H1 (cell line): ENCODE measurements around the gene ECT2L. TPM values are rescaled to one million over a fixed set of nuclear protein-coding genes. Genes with fewer than 3 reads are reported as not detected.

ENCODE experiments used
- CTCF ChIA-PET: fragments of 300-600 bp; sonication (Branson Sonifier 250); formaldehyde crosslinking; loops from one replicate; lab custom pipeline; 2021; ENCODE audit not compliant: partially characterized antibody; lab: Charles Lee
- POLR2A ChIA-PET: fragments of 300-600 bp; sonication (Branson Sonifier 250); formaldehyde crosslinking; loops from one replicate; lab custom pipeline; 2021; ENCODE audit warnings: inconsistent platforms; ENCODE audit not compliant: partially characterized antibody; lab: Charles Lee
- DNase-seq, 2 experiments: peaks; one replicate each; pipeline versions ENCODE4 v3.0.0 to v3.0.0-alpha.2; 2010 to 2022; ENCODE audit warnings: low spot score in 2 of 2, low read depth in 1 of 2, mixed read lengths in 1 of 2
- FAIRE-seq: peaks from 2 replicates; lab custom pipeline; 2011; peaks lifted over from hg19 to GRCh38; lab: Jason Lieb, UNC
- H2AFZ ChIP-seq: 2 replicates; pipeline ENCODE4 v1.8.1; 2012; ENCODE audit warnings: low read length, inconsistent platforms
- H2AK5ac ChIP-seq: 2 replicates; pipeline ENCODE4 v1.6.1; 2013; ENCODE audit warnings: low read depth, low read length
- H2BK120ac ChIP-seq: replicated peaks from 2 replicates; pipeline ENCODE3; 2013; ENCODE audit warnings: low read depth, low read length, inconsistent platforms
- H2BK12ac ChIP-seq: 2 replicates; pipeline ENCODE4 v1.6.1; 2013; ENCODE audit warnings: low read depth, low read length
- H2BK15ac ChIP-seq: 2 replicates; pipeline ENCODE4 v1.6.1; 2013; ENCODE audit warnings: low read length
- H2BK20ac ChIP-seq: 2 replicates; pipeline ENCODE4 v1.6.1; 2013; ENCODE audit warnings: low read length
- H2BK5ac ChIP-seq: 2 replicates; pipeline ENCODE4 v1.6.1; 2013; ENCODE audit warnings: low read depth, low read length
- H3K14ac ChIP-seq: 2 replicates; pipeline ENCODE4 v1.6.1; 2013; ENCODE audit warnings: inconsistent platforms; ENCODE audit not compliant: insufficient read length
- H3K18ac ChIP-seq: 2 replicates; pipeline ENCODE4 v1.6.1; 2013; ENCODE audit warnings: low read length; ENCODE audit errors: extremely low read depth
- H3K23ac ChIP-seq: 2 replicates; pipeline ENCODE4 v1.6.1; 2013; ENCODE audit warnings: inconsistent platforms; ENCODE audit not compliant: insufficient read length
- H3K23me2 ChIP-seq: 2 replicates; pipeline ENCODE4 v1.6.1; 2013; ENCODE audit warnings: low read depth, low read length
- H3K27ac ChIP-seq: 2 replicates; pipeline ENCODE4 v1.6.1; 2011; ENCODE audit warnings: low read depth, low read length, inconsistent platforms
- H3K27me3 ChIP-seq, 4 experiments: replicated peaks in 1 of 4; 1 replicate in 1 of 4; 2 replicates in 3 of 4; pipeline versions ENCODE4 v1.6.1 to v1.8.1; 2011 to 2013; ENCODE audit warnings: low read length in 3 of 4, mild to moderate bottlenecking in 3 of 4, inconsistent platforms in 2 of 4, mixed read lengths in 2 of 4, moderate library complexity in 1 of 4; ENCODE audit not compliant: control insufficient read depth in 3 of 4, insufficient read depth in 3 of 4; ENCODE audit errors: extremely low read depth in 1 of 4
- H3K36me3 ChIP-seq, 4 experiments: 2 replicates each; pipeline versions ENCODE4 v1.6.1 to v1.8.1; 2011 to 2013; ENCODE audit warnings: mild to moderate bottlenecking in 4 of 4, low read length in 3 of 4, moderate library complexity in 2 of 4, control low read depth in 1 of 4, inconsistent platforms in 1 of 4; ENCODE audit not compliant: insufficient read depth in 4 of 4, control insufficient read depth in 2 of 4
- H3K4ac ChIP-seq: replicated peaks from 2 replicates; pipeline ENCODE3; 2013; ENCODE audit warnings: low read length, low read depth, mixed read lengths, inconsistent platforms; ENCODE audit not compliant: insufficient read length
- H3K4me1 ChIP-seq, 4 experiments: replicated peaks in 1 of 4; 1 replicate in 1 of 4; 2 replicates in 3 of 4; pipeline versions ENCODE4 v1.6.1 to v1.8.1; 2011 to 2013; ENCODE audit warnings: low read length in 3 of 4, inconsistent platforms in 2 of 4, mixed read lengths in 1 of 4; ENCODE audit not compliant: insufficient read depth in 4 of 4, control insufficient read depth in 3 of 4
- H3K4me2 ChIP-seq, 2 experiments: 2 replicates each; pipeline versions ENCODE4 v1.6.1 to v1.8.1; 2011 to 2013; ENCODE audit warnings: low read depth in 2 of 2, low read length in 2 of 2, control low read depth in 1 of 2, inconsistent platforms in 1 of 2, mild to moderate bottlenecking in 1 of 2; ENCODE audit not compliant: insufficient read depth in 1 of 2
- H3K4me3 ChIP-seq, 4 experiments: fragments of 200-600, 300-600 bp in 1 of 4; sonication (generic), shearing (Covaris generic), sonication (Bioruptor Twin) in 1 of 4; 2 replicates each; pipeline versions ENCODE4 v1.5.1 to v1.8.1; 2011 to 2016; ENCODE audit warnings: low read length in 4 of 4, low read depth in 3 of 4, control low read depth in 2 of 4, inconsistent platforms in 2 of 4, mild to moderate bottlenecking in 2 of 4, mixed read lengths in 1 of 4, moderate library complexity in 1 of 4; ENCODE audit not compliant: insufficient read depth in 2 of 4; ENCODE audit errors: extremely low read depth in 1 of 4
- H3K56ac ChIP-seq: replicated peaks from 2 replicates; pipeline ENCODE3; 2013; ENCODE audit warnings: low read depth, mild to moderate bottlenecking, mixed read lengths, low read length, inconsistent platforms; ENCODE audit not compliant: insufficient read length
- H3K79me1 ChIP-seq: 2 replicates; pipeline ENCODE4 v1.6.1; 2013; ENCODE audit warnings: low read depth, low read length, control low read depth
- H3K79me2 ChIP-seq, 2 experiments: 2 replicates each; pipeline versions ENCODE4 v1.6.1 to v1.8.1; 2012 to 2013; ENCODE audit warnings: low read length in 2 of 2, mild to moderate bottlenecking in 2 of 2, inconsistent platforms in 1 of 2; ENCODE audit not compliant: insufficient read depth in 2 of 2, control insufficient read depth in 1 of 2
- H3K9ac ChIP-seq, 4 experiments: replicated peaks in 1 of 4; 1 replicate in 1 of 4; 2 replicates in 3 of 4; pipeline versions ENCODE4 v1.6.1 to v1.8.1; 2011 to 2013; ENCODE audit warnings: low read depth in 3 of 4, low read length in 3 of 4, control low read depth in 2 of 4, mild to moderate bottlenecking in 2 of 4, moderate library complexity in 2 of 4, inconsistent platforms in 1 of 4; ENCODE audit errors: extremely low read depth in 1 of 4
- H3K9me3 ChIP-seq, 2 experiments: 2 replicates each; pipeline versions ENCODE4 v1.6.1 to v1.8.1; 2012 to 2013; ENCODE audit warnings: mild to moderate bottlenecking in 2 of 2, moderate library complexity in 2 of 2, control low read depth in 1 of 2, inconsistent platforms in 1 of 2, low read depth in 1 of 2, low read length in 1 of 2, mixed read lengths in 1 of 2; ENCODE audit not compliant: insufficient read depth in 2 of 2
- H4K20me1 ChIP-seq, 2 experiments: replicated peaks in 1 of 2; 2 replicates each; pipeline versions ENCODE3 to v1.8.1; 2011 to 2013; ENCODE audit warnings: inconsistent platforms in 2 of 2, low read length in 2 of 2, mild to moderate bottlenecking in 1 of 2; ENCODE audit not compliant: insufficient read depth in 2 of 2, control insufficient read depth in 1 of 2
- H4K5ac ChIP-seq: 2 replicates; pipeline ENCODE4 v1.6.1; 2013; ENCODE audit warnings: low read length, low read depth, mixed read lengths, inconsistent platforms; ENCODE audit not compliant: insufficient read length
- H4K8ac ChIP-seq: 2 replicates; pipeline ENCODE4 v1.8.0; 2013; ENCODE audit warnings: mild to moderate bottlenecking, moderate library complexity, low read length, inconsistent platforms; ENCODE audit not compliant: insufficient read depth; ENCODE audit errors: extremely low read depth
- H4K91ac ChIP-seq: replicated peaks from 2 replicates; pipeline ENCODE3; 2013; ENCODE audit warnings: low read length, mixed read lengths, inconsistent platforms; ENCODE audit not compliant: insufficient read length
- ASH2L ChIP-seq: fragments of 200-600, 300-600 bp; sonication (generic); IDR thresholded peaks from one replicate; pipeline ENCODE4 v1.7.1; 2017; ENCODE audit warnings: low read length
- KDM4A ChIP-seq: IDR thresholded peaks from one replicate; pipeline ENCODE4 v1.7.1; 2012; ENCODE audit warnings: low read depth, mild to moderate bottlenecking, moderate library complexity, low read length, inconsistent platforms; ENCODE audit not compliant: severe bottlenecking
- RNF2 ChIP-seq: fragments of 200-900, 300-1000 bp; sonication (generic); IDR thresholded peaks from 2 replicates; pipeline ENCODE4 v1.7.1; 2016; ENCODE audit warnings: borderline replicate concordance, low read depth, mild to moderate bottlenecking, antibody characterized with exemption, low read length; ENCODE audit not compliant: poor library complexity, severe bottlenecking; ENCODE audit errors: missing control alignments
- TCF12 ChIP-seq: IDR thresholded peaks from 2 replicates; pipeline ENCODE4 v1.6.1; 2011; ENCODE audit warnings: low read depth, mild to moderate bottlenecking, low read length
- TEAD4 ChIP-seq: IDR thresholded peaks from 2 replicates; pipeline ENCODE4 v1.6.1; 2012; ENCODE audit warnings: low read depth, low read length, inconsistent platforms, mixed read lengths
- YY1 ChIP-seq: IDR thresholded peaks from 2 replicates; pipeline ENCODE4 v1.6.1; 2011; ENCODE audit warnings: low read depth, mild to moderate bottlenecking, low read length
- WGBS, 2 experiments: shearing (Covaris generic) in 1 of 2; methylation state at CpG; one replicate each; pipeline versions ENCODE4 v1.1.6 to v1.1.7; 2013 to 2015; ENCODE audit warnings: low lambda C conversion rate in 2 of 2, mixed read lengths in 2 of 2, inconsistent platforms in 1 of 2, low coverage in 1 of 2, missing lambda C conversion rate in 1 of 2; ENCODE audit not compliant: insufficient replicate concordance in 2 of 2, insufficient coverage in 1 of 2, insufficient read length in 1 of 2; ENCODE audit errors: extremely low coverage in 1 of 2, missing lambda C conversion rate in 1 of 2; 5-methylcytosine and 5-hydroxymethylcytosine counted together
- polyA plus RNA-seq, 7 experiments: library from polyadenylated mRNA; depleted of rRNA in 3 of 7; stranded (reverse) in 5 of 7; unstranded in 2 of 7; fragments of >200 nt in 5 of 7; fragments of 200-250 nt in 2 of 7; gene quantifications; 1 replicate in 5 of 7; 2 replicates in 1 of 7; 4 replicates in 1 of 7; pipeline versions ENCODE4 v1.2.1 to v1.2.3, GENCODE V29; 2011 to 2013; ENCODE audit warnings: missing spikeins in 2 of 7, mixed read lengths in 2 of 7
- total RNA-seq: library from RNA; stranded (reverse); fragmentation: NEBNext Ultra II Directional; extraction: Animal tissue kit (Norgen Biotek cat#: 25700); gene quantifications from 2 replicates; pipeline ENCODE4 v1.2.1, GENCODE V29; 2021
- TF ChIP-seq, protein P1 (sequence below): IDR thresholded peaks from 2 replicates; pipeline ENCODE4 v1.6.1; 2012; ENCODE audit warnings: inconsistent platforms

The ECT2L gene
- total and polyA plus RNA-seq, 2 of the 8 experiments (the other 6 are each of a cell fraction or from before 2014, with no cell fraction given), result not detected

DNA sequence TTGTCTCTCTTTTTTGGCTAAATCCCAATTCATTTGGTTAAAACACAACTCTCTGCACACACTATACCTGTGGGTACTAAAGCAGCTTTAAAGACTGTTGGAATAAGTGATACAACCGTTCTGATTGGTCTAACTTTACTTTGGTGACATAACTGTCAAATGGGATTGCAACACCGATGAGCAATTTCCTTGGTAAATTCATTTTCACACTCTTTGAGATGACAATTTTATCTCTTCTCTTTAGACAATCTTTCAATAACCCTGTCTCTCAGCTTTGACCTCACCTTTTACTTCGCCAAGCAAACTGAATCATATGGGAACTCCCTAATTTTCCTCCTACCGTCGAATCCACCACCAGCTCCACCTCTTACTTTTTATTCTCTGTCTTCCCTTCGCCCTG, 60.8 kb downstream of the ECT2L start:
- Histone ChIP-seq H3K9me3 (no peaks in the 10 kb centered on the region), H4K8ac (no peak overlapping the region), H3K27me3 (no peaks in the 10 kb centered on the region), H3K14ac (no peak overlapping the region), H3K27ac (no peak overlapping the region), H3K79me2 (no peaks in the 10 kb centered on the region), H4K91ac (no peak overlapping the region), H3K18ac (no peak overlapping the region), H3K23me2 (no peaks in the 10 kb centered on the region), H2BK12ac (no peak overlapping the region), H2AFZ (no peak overlapping the region), H2AK5ac (no peak overlapping the region), H3K4ac (no peak overlapping the region), H3K9ac (no peak overlapping the region), H2BK15ac (no peak overlapping the region), H4K20me1 (no peaks in the 10 kb centered on the region), H3K4me1 (no peaks in the 10 kb centered on the region), H4K5ac (no peak overlapping the region), H3K4me3 (no peak overlapping the region), H3K36me3 (no peaks in the 10 kb centered on the region), H2BK20ac (no peak overlapping the region), H2BK5ac (no peak overlapping the region), H2BK120ac (no peak overlapping the region), H3K56ac (no peak overlapping the region), H3K23ac (no peak overlapping the region), H3K79me1 (no peaks in the 10 kb centered on the region), H3K4me2 (no peak overlapping the region)
- POLR2A ChIA-PET, result no interaction called here
- WGBS, 2 experiments, result 87% methylated on average over 6 of the region's 6 CpGs; no CpG with 5 or more reads in 1 of the 2 experiments
- FAIRE-seq (no peak), DNase-seq (no peak)
- TF ChIP-seq KDM4A, result no peak
- TF ChIP-seq, protein P1, sequence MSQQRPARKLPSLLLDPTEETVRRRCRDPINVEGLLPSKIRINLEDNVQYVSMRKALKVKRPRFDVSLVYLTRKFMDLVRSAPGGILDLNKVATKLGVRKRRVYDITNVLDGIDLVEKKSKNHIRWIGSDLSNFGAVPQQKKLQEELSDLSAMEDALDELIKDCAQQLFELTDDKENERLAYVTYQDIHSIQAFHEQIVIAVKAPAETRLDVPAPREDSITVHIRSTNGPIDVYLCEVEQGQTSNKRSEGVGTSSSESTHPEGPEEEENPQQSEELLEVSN, result no peak
- no peak for TF ChIP-seq YY1
- no peak for TF ChIP-seq ASH2L
- no peak for TF ChIP-seq TEAD4
- TF ChIP-seq TCF12, result no peak
- no peak for TF ChIP-seq RNF2
- CTCF ChIA-PET, result interaction anchor here (0.9 to 1.4 kb wide), 3 partner anchors 9 to 218 kb away, joined by 3 to 4 read pairs (median 3); no protein-coding TSS in a partner anchor
